GM04504 (cell line): ENCODE measurements around the gene SEBOX.

Source experiments
- DNase-seq: peaks from one replicate; pipeline ENCODE4 v3.0.0-alpha.2; 2012; ENCODE audit warnings: low read depth

Gene SEBOX

GRCh38 chr17:28318759-28319597 is 46.0 kb downstream of the SEBOX start, which contains the start of gene TMEM97:
Gene TMEM97 (plus strand): TSS chr17:28319200. CDS start chr17:28319240, 40 bp downstream.
- DNase-seq = peak; percentile 92

GRCh38 chr17:28317966-28318758 is 46.8 kb downstream of the SEBOX start:
- DNase-seq = no peak

- no peak for DNase-seq
These were observed 47.7 kb downstream of the SEBOX start for GRCh38 chr17:28317099-28317965.

GRCh38 chr17:28315846-28316705 is 48.9 kb downstream of the SEBOX start:
- no peak for DNase-seq

- no peak for DNase-seq
These were observed 51.2 kb downstream of the SEBOX start for GRCh38 chr17:28313841-28314240.
